Measurements from ENCODE around the gene OTUD1.

Gene OTUD1

DNA sequence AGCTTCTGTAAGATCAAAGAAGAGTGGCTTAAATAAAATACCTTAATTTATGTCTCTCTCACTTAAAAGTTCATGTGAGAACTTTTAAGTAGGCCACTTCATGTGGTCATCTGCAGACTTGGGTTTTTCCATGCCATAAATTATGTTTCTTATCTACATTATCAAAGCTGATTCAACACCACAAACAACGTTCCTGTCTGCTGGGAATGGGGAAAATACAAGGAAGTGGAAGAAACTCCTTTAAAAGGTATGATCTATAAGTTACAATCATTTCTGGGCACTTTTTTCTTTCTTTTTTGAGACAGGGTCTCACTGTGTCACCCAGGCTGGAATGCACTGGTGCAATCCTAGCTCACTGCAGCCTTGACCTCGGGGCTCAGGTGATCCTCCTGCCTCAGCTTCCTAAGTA is 16.9 kb upstream of the OTUD1 start:
- no peak for DNase-seq (ENCODE audit: low read depth)

DNA sequence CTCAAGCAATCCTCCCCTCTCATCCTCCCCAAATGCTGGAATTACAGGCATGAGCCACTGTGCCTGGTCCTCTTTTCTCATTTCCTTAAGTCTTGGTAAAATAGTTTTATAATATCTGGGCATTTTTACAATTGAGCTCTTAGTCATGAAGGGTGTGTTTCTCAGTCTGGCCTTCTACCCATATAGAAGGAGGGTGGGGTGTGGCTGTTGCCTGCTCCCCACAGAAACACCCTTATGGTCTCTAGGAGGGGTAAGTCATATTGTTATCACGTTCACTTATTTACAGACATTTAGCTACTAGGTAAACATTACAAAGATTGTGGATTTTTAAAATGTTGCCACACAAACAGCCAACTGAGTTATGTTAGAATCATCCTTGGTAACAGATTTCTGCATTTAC is 6.7 kb upstream of the OTUD1 start:
- DNase-seq (ENCODE audit: low read depth): no peak

DNA sequence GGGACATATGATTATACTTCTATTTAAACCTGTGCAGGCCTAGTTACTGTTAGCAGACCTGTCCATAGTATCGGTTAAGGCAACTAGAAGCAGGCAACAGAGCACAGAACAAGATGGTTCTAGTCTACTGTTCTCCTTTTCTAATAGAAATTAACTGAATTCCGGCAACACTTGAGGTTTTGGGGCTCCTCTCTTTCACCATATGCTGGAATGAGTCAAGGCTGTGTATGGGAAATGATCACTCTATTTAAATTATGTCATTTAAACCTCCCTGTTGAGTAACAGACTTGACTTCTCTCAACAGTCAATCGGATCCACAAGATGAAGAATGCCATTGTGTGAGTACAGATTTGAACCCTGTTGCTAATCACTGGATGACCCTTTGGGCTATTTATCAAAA is 6.2 kb upstream of the OTUD1 start:
- no peak for DNase-seq (ENCODE audit: low read depth)

DNA sequence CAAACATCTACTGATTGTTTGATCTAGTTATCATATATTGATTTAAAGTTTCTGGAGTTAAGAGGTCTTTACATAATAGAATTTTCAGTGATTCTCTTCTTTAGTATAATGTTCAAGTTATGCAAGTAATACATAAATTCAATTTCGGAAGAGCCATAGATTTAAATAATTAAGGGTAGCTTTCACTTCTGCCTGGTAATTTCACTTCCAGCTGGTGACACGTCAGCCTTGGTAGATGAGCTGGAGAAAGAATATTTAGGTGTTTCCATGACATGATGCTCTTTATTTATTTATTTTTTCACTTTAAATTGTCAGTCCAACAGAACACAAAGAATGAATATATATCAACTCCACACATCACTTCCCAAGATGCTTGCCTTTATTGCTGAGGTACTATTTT is 5.2 kb upstream of the OTUD1 start:
- no peak for DNase-seq (ENCODE audit: low read depth)

DNA sequence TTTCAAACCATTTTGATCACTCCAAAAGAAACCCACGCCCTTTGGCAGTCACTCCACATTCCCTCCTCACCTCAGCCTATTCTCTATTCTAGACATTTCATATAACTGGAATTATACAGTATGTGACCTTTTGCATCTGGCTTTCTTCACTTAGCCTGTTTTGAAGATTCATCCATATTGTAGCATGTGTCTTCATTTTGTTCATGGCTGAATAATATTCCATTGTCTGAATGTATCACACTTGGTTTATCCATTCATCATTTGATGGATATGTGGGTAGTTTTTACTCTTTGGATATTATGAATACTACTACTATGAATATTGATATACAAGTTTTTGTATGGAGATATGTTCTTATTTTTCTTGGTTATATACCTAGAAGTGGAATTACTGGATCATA is 3.5 kb upstream of the OTUD1 start:
- DNase-seq (ENCODE audit: low read depth): no peak

DNA sequence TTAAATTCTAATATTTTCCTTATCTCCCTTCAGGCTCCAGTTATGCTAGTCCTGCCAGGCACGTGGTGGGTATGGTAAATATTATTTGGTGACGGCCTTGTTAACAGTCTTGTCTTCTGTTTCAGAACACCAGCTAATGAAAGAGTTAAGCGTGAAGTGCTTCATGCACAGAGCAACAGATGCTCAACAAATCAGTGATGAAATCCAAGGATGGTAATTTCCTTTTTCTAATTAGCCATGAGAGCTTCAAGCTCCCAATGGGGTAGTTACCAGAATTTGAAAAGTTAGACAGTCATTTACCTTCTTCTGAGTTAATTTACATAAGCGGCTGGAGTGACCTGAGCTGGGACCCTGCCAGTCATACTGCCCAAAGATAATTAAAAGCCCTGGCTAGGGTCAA is 1.9 kb upstream of the OTUD1 start:
- DNase-seq (ENCODE audit: low read depth): no peak

DNA sequence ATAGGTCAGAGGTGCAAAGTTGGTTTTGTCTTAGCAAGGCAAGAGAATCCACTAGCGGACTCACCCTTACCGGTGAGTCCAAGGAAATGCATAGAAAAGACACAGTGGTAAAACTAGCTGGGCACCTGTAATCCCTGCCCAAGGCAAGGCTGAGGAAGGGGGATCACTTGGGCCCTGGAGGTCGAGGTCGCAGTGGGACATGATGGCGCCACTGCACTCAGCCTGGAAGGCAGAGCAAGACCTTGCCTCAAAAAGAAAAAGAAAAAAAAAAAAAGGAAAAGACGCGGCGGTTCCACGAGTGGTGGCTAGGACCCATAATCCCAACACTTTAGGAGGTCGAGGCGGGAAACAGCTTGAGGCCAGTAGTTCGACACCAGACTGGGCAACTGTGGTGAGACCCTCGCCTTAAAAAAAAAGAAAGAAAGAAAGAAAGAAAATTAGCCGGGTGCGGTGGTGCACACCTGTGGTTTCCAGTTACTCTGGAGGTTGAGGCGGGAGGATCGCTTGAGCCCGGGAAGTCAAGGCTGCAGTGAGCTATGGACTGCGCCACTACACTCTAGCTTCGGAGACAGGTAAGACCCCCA is 820 bp upstream of the OTUD1 start:
- DNase-seq (ENCODE audit: low read depth): no peak

DNA sequence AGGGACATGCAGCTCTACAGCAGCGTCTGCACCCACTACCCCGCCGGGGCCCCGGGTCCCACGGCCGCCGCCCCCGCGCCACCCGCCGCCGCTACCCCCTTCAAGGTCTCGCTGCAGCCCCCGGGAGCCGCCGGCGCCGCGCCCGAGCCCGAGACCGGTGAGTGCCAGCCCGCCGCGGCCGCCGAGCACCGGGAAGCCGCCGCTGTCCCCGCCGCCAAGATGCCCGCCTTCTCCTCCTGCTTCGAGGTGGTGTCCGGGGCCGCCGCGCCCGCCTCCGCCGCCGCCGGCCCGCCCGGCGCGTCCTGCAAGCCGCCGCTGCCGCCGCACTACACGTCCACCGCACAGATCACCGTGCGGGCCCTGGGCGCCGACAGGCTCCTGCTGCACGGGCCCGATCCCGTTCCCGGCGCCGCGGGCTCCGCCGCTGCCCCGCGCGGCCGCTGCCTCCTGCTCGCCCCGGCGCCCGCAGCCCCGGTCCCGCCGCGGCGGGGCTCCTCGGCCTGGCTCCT is 631 bp downstream of the OTUD1 start:
- peak; percentile 11 for DNase-seq (ENCODE audit: low read depth)

DNA sequence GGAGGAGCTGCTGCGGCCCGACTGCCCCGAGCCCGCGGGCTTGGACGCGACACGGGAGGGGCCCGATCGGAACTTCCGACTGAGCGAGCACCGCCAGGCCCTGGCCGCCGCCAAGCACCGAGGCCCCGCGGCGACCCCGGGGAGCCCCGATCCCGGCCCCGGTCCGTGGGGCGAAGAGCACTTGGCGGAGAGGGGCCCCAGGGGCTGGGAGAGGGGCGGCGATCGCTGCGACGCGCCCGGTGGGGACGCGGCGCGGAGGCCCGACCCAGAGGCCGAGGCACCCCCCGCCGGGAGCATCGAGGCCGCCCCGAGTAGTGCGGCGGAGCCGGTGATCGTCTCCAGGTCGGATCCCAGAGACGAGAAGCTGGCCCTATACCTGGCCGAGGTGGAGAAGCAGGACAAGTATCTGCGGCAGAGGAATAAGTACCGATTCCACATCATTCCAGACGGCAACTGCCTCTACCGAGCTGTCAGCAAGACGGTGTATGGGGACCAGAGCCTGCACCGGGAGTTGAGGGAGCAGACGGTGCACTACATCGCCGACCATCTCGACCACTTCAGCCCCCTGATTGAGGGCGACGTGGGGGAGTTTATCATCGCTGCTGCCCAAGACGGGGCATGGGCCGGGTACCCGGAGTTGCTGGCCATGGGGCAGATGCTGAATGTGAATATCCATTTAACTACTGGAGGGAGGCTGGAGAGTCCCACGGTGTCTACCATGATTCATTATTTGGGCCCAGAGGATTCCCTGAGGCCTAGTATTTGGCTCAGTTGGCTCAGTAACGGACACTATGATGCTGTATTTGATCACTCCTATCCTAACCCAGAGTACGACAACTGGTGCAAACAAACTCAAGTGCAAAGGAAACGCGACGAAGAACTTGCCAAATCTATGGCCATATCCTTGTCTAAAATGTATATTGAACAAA is 1.4 kb downstream of the OTUD1 start:
- DNase-seq (ENCODE audit: low read depth): peak; percentile 10

DNA sequence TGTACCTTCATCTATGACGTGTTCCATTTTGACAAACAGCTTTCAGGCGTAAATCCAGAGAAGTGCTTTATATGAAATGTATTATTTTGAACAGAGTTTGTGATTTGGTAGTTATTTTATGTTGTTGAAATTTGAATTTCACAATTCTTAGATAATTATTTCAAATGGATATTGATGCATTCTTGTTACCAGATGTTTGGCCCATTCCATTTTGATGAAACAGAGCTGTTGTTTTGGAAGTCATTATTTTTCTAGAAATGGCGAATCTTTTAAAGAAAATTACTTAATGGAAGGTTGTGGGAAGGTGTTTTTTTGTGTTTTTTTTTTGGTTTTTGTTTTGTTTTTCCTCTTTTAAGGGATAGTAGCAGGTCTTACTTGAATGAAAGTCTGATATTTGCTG is 2.4 kb downstream of the OTUD1 start:
- no peak for DNase-seq (ENCODE audit: low read depth)

DNA sequence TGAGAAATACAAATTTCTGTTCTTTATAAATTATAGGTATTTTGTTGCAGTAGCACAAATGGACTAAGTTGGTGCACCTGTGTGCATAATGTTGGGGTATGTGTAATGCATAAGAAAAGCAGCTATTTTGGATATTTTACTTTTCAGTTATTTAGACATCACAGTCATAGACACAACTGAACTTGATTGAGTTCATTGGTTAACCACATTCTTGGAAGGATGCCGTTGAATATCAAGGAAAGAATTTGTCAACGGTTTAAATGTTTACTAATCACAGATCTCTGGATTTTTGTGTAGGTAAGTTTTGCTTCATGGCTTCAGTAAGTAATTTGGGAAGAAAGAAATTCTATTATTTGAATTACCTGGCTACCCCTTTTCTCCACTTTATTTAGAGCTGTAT is 4.1 kb downstream of the OTUD1 start:
- no peak for DNase-seq (ENCODE audit: low read depth)

DNA sequence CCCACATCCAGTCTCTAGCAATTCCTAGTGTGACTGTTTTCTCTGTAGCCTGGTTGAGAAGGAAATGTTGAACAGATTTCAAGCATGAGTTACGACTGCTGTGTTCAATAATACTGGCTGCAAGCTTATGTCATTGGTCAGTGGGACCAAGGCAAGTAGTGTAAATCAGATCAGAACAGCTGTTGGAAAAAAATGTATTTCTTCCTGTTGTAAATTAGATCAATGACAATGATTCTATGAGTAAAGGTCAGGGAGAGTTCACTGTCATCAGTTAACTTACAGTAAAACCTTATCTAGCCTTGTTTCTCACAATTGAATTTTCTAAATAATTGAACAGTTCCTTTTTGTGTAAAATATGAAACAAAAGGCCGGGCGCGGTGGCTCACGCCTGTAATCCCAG is 6.7 kb downstream of the OTUD1 start:
- DNase-seq (ENCODE audit: low read depth): no peak

DNA sequence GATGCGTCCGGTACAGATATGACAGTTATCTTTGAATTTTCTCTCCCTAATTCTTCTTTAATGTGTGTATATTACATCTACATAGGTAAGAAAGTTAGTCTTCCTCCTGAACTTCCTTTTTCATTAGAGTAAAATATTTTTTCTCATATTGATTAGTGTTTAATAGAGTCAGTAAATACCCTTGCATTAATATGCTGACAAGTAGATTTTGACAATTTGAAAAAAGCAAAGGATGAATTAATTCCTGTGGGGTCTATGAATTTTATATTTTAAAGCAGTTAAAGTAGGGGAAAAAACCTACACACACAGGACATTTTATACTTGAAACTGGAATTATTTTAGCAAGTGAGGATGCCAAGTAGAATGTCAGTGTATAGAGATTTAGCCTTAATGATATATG is 9.4 kb downstream of the OTUD1 start:
- DNase-seq (ENCODE audit: low read depth): no peak

DNA sequence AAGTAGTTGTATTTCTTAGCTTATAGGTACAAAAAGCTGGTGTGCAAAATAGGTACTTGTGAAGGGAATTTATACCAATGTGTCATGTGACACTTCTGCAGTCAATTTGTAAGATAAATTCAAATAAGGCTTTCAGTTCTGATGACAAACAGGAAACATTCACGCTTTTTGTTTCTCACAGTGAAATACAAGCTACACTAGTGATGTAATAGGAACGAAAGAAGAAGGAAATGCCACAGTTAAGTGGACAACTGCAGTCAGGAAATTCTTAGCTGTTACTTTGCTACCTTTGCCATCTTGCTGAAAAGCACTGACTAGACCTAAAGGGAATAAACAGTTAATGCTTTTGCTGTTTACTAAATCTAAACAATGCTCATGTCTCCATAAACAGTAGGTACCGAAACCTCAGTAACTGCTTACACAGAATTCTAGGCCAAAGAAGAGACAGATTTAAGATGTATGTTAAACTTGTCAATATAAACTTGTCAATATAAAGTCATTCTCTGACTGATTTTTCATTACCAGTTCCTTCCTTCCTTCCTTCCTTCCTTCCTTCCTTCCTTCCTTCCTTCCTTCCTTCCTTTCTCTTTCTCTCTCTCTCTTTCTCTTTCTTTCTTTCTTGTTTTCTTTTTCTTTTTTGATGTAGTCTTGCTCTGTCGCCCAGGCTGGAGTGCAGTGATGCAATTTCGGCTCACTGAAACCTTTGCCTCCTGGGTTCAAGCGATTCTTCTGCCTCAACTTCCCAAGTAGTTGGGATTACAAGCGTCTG is 10.1 kb downstream of the OTUD1 start:
- DNase-seq (ENCODE audit: low read depth): no peak

DNA sequence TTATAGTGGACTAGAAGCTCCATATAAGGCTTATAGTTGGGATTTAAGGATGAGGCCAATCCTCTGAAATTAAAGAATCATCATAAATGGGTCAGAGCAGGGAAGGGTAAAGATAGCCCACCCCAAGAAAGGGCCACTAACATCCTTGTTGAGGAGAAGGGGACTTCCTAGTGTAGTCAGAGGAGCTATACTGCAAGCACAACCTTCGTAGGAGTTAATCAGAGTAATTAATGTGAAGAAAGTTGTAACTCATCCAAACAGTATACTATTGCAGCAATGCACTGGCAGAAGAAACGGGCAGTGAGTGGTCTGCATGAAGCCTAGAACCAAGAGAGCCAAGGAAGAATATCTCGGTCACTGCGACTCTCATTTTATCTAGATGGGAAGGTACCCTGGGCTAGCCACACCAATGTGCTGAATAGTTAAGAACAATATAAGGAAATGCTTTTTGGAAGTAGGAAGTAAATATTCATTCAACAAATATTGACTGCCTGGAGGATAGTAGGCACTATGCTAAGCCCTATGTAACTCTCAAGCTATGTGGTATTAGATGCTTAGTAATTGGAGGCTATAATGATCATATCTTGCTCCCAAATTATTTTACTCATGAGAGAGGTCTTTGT is 13.3 kb downstream of the OTUD1 start:
- DNase-seq (ENCODE audit: low read depth): no peak

DNA sequence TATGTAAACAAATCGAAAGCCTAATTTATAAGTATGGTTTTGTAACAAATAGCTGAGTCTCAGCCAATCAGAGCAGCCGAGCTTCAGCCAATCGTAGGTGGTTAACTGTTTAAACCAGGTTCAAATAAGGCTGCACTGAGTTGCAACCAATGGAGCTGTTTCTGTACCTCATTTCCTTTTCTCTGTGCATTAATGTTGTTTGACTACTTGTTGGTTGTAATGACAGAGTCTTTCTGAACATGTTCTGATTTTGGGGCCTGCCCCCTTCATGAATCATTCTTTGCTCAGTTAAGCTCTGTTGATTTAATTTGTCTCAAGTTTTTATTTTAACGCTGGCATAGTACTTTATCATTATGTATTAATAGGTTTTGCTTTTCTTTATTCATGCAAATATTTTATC is 14.6 kb downstream of the OTUD1 start:
- DNase-seq (ENCODE audit: low read depth): no peak

DNA sequence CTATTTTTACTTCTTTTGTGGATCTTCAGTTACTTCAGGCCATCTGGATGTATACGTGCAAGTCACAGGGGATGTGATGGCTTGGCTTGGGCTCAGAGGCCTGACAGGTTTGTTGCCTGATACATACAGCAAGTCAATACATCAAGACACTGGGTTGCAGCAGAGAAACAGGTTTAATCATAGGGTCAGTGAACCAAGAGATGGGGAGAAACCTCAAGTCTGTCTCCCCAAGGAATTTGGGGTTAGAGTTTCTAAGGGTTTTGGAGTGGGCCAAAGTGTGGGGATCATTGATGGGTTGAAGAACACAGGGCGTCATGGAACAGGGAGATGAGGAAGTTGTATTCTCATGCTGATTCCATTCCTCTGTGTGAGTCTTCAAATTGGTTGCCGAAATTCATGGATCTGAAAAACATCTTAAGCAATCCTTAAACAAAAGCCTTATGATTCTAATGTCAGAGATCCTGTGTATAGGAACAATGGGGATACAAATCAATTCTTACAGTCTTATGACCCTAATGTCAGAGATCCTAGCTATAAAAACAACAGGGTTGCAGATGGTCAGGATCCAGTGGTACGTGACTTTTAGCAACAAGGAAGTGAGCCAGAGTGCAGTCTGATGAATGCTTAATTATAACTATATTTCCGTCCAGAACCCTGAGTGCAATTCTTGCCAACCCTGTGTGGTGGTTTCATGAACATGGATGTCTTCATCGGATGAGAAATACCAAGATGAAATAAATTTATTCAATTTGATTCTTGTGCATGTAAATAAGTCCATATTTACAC is 18.9 kb downstream of the OTUD1 start:
- no peak for DNase-seq (ENCODE audit: low read depth)

DNA sequence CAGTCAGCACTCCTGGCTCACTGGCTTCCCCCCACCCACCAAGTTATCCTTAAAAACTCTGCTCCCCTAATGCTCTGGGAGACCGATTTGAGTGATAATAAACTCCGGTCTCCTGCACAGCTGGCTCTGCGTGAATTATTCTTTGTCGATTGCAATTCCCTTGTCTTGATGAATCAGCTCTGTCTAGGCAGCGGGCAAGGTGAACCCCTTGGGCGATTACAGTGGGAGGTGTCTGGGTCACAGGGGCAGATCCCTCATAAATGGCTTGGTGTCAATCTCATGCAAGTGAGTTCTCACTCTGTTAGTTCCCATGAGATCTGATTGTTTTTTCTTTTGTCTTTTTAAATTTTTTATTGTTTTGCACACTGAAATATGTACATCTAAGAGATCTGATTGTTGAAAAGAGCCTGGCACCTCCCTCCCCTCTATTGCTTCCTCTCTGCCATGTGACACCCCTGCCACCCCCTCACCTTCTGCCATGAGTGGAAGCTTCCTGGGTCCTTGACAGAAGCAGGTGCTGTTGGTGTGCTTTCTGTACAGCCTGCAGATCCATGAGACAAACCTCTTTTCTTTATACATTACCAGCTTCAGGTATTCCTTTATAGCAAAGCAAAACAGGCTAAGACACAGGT is 20.5 kb downstream of the OTUD1 start:
- DNase-seq (ENCODE audit: low read depth): no peak

DNA sequence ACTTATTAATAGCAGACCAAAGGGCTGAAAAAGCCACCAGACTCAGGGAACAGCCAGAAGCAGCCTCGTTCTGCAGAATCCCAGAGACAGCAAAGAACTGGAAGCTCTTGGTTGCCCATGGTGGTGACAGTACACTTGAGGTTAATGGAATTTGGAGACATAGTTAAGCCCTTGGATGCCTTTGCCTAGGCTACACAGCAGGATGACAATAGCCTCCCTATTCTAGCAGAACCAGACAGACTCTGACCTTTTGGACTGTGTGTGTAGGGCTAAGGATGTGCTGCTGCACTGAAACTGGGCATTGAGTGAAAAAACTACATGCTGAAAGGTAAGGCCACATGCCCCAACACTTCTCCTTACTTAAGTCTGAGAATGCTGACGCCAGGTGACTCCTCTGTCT is 22.7 kb downstream of the OTUD1 start:
- DNase-seq (ENCODE audit: low read depth): no peak

DNA sequence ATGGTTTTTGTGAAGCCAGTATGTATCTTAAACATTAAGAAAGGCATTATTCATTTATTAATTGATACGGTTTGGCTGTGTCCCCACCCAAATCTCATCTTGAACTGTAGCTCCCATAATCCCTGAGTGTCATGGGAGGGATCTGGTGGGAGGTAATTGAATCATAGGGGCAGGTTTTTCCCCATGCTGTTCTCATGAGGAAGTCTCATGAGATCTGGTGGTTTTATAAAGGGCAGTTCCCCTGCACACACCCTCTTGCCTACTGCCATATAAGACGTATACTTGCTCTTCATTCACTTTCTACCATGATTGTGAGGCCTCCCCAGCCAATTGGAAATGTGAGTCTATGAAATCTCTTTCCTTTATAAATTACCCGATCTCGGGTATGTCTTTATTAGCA is 28.1 kb downstream of the OTUD1 start:
- no peak for DNase-seq (ENCODE audit: low read depth)

DNA sequence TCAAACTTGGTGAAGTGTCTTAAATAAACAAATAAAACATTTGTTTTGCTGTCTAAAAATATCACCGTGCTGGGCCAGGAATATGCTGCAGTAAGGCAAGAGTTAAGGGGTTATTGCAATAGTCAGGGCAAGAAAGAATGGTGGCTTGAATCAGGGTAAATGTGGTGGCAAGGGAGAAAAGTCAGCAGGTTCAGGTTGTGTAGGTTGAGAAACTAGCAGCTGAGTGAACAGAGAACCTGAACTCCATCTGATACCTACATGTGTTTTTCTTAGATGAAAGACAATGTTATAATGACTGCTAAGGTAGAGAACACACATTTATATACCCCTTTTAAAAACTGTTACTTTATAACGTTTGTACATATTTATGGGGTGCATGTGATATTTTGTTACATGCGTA is 28.7 kb downstream of the OTUD1 start:
- DNase-seq (ENCODE audit: low read depth): no peak

All from stimulated activated CD8-positive, alpha-beta memory T cell treated with anti-CD3 and anti-CD28 coated beads, Interleukin-12 subunit alpha, Interleukin-12 subunit beta, amount 100 ng/mL, for 4 hours (primary cell).